ENCODE results near the gene ZNF185.

ZNF185 gene

DNA sequence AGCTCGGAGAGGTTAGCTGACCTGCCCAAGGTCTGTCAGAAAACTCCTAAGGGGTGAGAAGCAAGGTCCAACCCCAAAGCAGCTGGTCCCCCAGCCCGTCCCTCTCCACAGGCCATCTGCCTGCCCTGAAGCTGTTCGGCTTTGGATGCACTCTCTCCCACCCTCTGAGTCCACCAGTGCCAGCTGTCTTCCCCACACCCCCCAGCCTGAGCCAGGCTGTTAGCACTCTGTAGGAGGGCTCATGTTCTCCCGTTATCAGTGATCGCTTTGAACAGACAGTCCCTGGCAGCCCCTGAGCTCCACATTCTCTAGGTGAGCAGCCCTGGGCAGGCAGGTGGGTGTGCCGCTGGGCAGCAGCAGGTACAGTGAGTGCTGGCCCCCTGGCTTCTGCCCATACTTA, 16.0 kb downstream of the ZNF185 start:
- H3K27ac ChIP-seq (ENCODE audit: low read length), result no peak overlapping the region
- H3K4me1 ChIP-seq (ENCODE audit: low read length), result no peaks in the 10 kb centered on the region
- TF ChIP-seq EZH2phosphoT487 (IDR thresholded peaks at IDR 0.05; ENCODE audit: low read length), result no peak
- TF ChIP-seq, protein P1, sequence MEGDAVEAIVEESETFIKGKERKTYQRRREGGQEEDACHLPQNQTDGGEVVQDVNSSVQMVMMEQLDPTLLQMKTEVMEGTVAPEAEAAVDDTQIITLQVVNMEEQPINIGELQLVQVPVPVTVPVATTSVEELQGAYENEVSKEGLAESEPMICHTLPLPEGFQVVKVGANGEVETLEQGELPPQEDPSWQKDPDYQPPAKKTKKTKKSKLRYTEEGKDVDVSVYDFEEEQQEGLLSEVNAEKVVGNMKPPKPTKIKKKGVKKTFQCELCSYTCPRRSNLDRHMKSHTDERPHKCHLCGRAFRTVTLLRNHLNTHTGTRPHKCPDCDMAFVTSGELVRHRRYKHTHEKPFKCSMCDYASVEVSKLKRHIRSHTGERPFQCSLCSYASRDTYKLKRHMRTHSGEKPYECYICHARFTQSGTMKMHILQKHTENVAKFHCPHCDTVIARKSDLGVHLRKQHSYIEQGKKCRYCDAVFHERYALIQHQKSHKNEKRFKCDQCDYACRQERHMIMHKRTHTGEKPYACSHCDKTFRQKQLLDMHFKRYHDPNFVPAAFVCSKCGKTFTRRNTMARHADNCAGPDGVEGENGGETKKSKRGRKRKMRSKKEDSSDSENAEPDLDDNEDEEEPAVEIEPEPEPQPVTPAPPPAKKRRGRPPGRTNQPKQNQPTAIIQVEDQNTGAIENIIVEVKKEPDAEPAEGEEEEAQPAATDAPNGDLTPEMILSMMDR (IDR thresholded peaks at IDR 0.05; ENCODE audit: low read length), result no peak
- no peak for TF ChIP-seq EZH2 (optimal IDR thresholded peaks at IDR 0.05; ENCODE audit: low read depth, low read length)
- no peaks in the 10 kb centered on the region for H3K27me3 ChIP-seq (replicated peaks; ENCODE audit: insufficient read depth, low read length)
- H2AFZ ChIP-seq (ENCODE audit: low read length), result no peak overlapping the region
- no peak for DNase-seq
- H3K4me3 ChIP-seq (ENCODE audit: low read length), result no peak overlapping the region
- H3K79me2 ChIP-seq (ENCODE audit: low read length), result no peaks in the 10 kb centered on the region
- no peaks in the 10 kb centered on the region for H4K20me1 ChIP-seq (ENCODE audit: insufficient read depth, low read length)
- no peak overlapping the region for H3K4me2 ChIP-seq (ENCODE audit: low read depth, low read length)
- no peaks in the 10 kb centered on the region for H3F3A ChIP-seq (ENCODE audit: insufficient read depth, low read length)
- H3K9ac ChIP-seq (ENCODE audit: low read length), result no peak overlapping the region
- H3K36me3 ChIP-seq (replicated peaks; ENCODE audit: insufficient read depth, low read length), result no peaks in the 10 kb centered on the region
- no peaks in the 10 kb centered on the region for H3K9me2 ChIP-seq (replicated peaks; ENCODE audit: insufficient read depth, low read length)
- no peaks in the 10 kb centered on the region for H3K9me3 ChIP-seq (replicated peaks; ENCODE audit: insufficient read depth, low read length)

GRCh38 chrX:152915541-152916241, 17.8 kb downstream of the ZNF185 start:
- Histone ChIP-seq H3K27me3 (replicated peaks; ENCODE audit: insufficient read depth, low read length) (no peaks in the 10 kb centered on the region), H3K9me2 (replicated peaks; ENCODE audit: insufficient read depth, low read length) (no peaks in the 10 kb centered on the region), H3K4me3 (ENCODE audit: low read length) (no peak overlapping the region), H3K9me3 (replicated peaks; ENCODE audit: insufficient read depth, low read length) (no peaks in the 10 kb centered on the region), H3K27ac (ENCODE audit: low read length) (no peak overlapping the region), H3K79me2 (ENCODE audit: low read length) (no peaks in the 10 kb centered on the region), H3F3A (ENCODE audit: insufficient read depth, low read length) (no peaks in the 10 kb centered on the region), H3K9ac (ENCODE audit: low read length) (no peak overlapping the region), H2AFZ (ENCODE audit: low read length) (no peak overlapping the region), H3K4me2 (ENCODE audit: low read depth, low read length) (no peak overlapping the region; the same call in 1 of the 2 replicates), H4K20me1 (ENCODE audit: insufficient read depth, low read length) (no peaks in the 10 kb centered on the region), H3K36me3 (replicated peaks; ENCODE audit: insufficient read depth, low read length) (no peaks in the 10 kb centered on the region), H3K4me1 (ENCODE audit: low read length) (no peaks in the 10 kb centered on the region)
- no peak for TF ChIP-seq EZH2phosphoT487 (IDR thresholded peaks at IDR 0.05; ENCODE audit: low read length)
- TF ChIP-seq, protein P1 (IDR thresholded peaks at IDR 0.05; ENCODE audit: low read length), result peak; percentile 70
- DNase-seq, result peak; percentile 9

- no peaks in the 10 kb centered on the region for H3K79me2 ChIP-seq (ENCODE audit: low read length)
- no peaks in the 10 kb centered on the region for H3F3A ChIP-seq (ENCODE audit: insufficient read depth, low read length)
- no peaks in the 10 kb centered on the region for H3K4me1 ChIP-seq (ENCODE audit: low read length)
- H3K27ac ChIP-seq (ENCODE audit: low read length), result no peak overlapping the region
- no peak overlapping the region for H2AFZ ChIP-seq (ENCODE audit: low read length)
- no peaks in the 10 kb centered on the region for H4K20me1 ChIP-seq (ENCODE audit: insufficient read depth, low read length)
- H3K4me3 ChIP-seq (ENCODE audit: low read length), result no peak overlapping the region
- no peaks in the 10 kb centered on the region for H3K36me3 ChIP-seq (replicated peaks; ENCODE audit: insufficient read depth, low read length)
- no peaks in the 10 kb centered on the region for H3K9me2 ChIP-seq (replicated peaks; ENCODE audit: insufficient read depth, low read length)
- DNase-seq, result no peak
- H3K9me3 ChIP-seq (replicated peaks; ENCODE audit: insufficient read depth, low read length), result no peaks in the 10 kb centered on the region
- H3K9ac ChIP-seq (ENCODE audit: low read length), result no peak overlapping the region
- no peaks in the 10 kb centered on the region for H3K27me3 ChIP-seq (replicated peaks; ENCODE audit: insufficient read depth, low read length)
- TF ChIP-seq EZH2phosphoT487 (IDR thresholded peaks at IDR 0.05; ENCODE audit: low read length) (no peak), EZH2 (optimal IDR thresholded peaks at IDR 0.05; ENCODE audit: low read depth, low read length) (no peak)
- TF ChIP-seq, protein P1 (IDR thresholded peaks at IDR 0.05; ENCODE audit: low read length), result no peak
- H3K4me2 ChIP-seq (ENCODE audit: low read depth, low read length), result no peak overlapping the region
Observed at GRCh38 chrX:152917656-152918579, 20.1 kb downstream of the ZNF185 start.

All from MM.1S (cell line).